Keratinocyte (primary cell): ENCODE measurements around the gene TMPRSS12. TPM values are rescaled to one million over a fixed set of nuclear protein-coding genes. Genes with fewer than 3 reads are reported as not detected.

Experiments used
- DNase-seq: peaks from one replicate; pipeline ENCODE4 v3.0.0-alpha.2; 2011; ENCODE audit warnings: low read depth, missing footprints, low spot score
- FAIRE-seq: peaks from 2 replicates; lab custom pipeline; 2011; peaks lifted over from hg19 to GRCh38; lab: Jason Lieb, UNC
- H2AFZ ChIP-seq: 2 replicates; pipeline ENCODE4 v1.6.0; 2012; ENCODE audit warnings: low read length, control low read depth, inconsistent platforms; ENCODE audit not compliant: control insufficient read depth
- H3K27ac ChIP-seq: 2 replicates; pipeline ENCODE4 v1.5.1; 2011; ENCODE audit warnings: low read length; ENCODE audit not compliant: control insufficient read depth, insufficient read depth
- H3K27me3 ChIP-seq: 3 replicates; pipeline ENCODE4 v1.6.0; 2011; ENCODE audit warnings: low read length; ENCODE audit not compliant: control insufficient read depth, insufficient read depth; ENCODE audit errors: extremely low read depth
- H3K36me3 ChIP-seq, 2 experiments: 2 replicates in 1 of 2; 3 replicates in 1 of 2; pipeline ENCODE4 v1.5.1; 2011; ENCODE audit warnings: low read length in 2 of 2, mild to moderate bottlenecking in 1 of 2; ENCODE audit not compliant: control insufficient read depth in 2 of 2, insufficient read depth in 2 of 2; ENCODE audit errors: extremely low read depth in 1 of 2
- H3K4me1 ChIP-seq: 3 replicates; pipeline ENCODE4 v1.5.1; 2011; ENCODE audit warnings: low read length; ENCODE audit not compliant: control insufficient read depth, insufficient read depth; ENCODE audit errors: extremely low read depth
- H3K4me2 ChIP-seq: 3 replicates; pipeline ENCODE4 v1.6.0; 2011; ENCODE audit warnings: low read depth, low read length; ENCODE audit not compliant: control insufficient read depth, insufficient read depth; ENCODE audit errors: extremely low read depth
- H3K4me3 ChIP-seq, 3 experiments: fragments of 200-600 bp in 1 of 3; sonication (generic) in 1 of 3; 2 replicates in 2 of 3; 3 replicates in 1 of 3; pipeline ENCODE4 v1.5.1; 2011 to 2016; ENCODE audit warnings: low read length in 3 of 3, mild to moderate bottlenecking in 3 of 3, control low read depth in 2 of 3, inconsistent platforms in 1 of 3, low read depth in 1 of 3, mixed read lengths in 1 of 3, mixed run types in 1 of 3, moderate library complexity in 1 of 3; ENCODE audit not compliant: control insufficient read depth in 2 of 3, insufficient read depth in 2 of 3; ENCODE audit errors: extremely low read depth in 1 of 3
- H3K79me2 ChIP-seq: 2 replicates; pipeline ENCODE4 v1.6.0; 2012; ENCODE audit warnings: low read length; ENCODE audit not compliant: control insufficient read depth, insufficient read depth
- H3K9ac ChIP-seq: 3 replicates; pipeline ENCODE4 v1.6.0; 2011; ENCODE audit warnings: low read length; ENCODE audit not compliant: control insufficient read depth, insufficient read depth; ENCODE audit errors: extremely low read depth
- H3K9me1 ChIP-seq: 3 replicates; pipeline ENCODE4 v1.6.0; 2011; ENCODE audit warnings: low read length; ENCODE audit not compliant: control insufficient read depth, insufficient read depth; ENCODE audit errors: extremely low read depth
- H3K9me3 ChIP-seq: 2 replicates; pipeline ENCODE4 v1.5.1; 2012; ENCODE audit warnings: low read depth, low read length; ENCODE audit not compliant: control insufficient read depth
- H4K20me1 ChIP-seq: 3 replicates; pipeline ENCODE4 v1.6.0; 2011; ENCODE audit warnings: low read length; ENCODE audit not compliant: control insufficient read depth, insufficient read depth; ENCODE audit errors: extremely low read depth
- CTCF ChIP-seq, 3 experiments: IDR thresholded peaks in 1 of 3; conservative IDR thresholded peaks in 1 of 3; optimal IDR thresholded peaks in 1 of 3; 2 replicates in 2 of 3; 3 replicates in 1 of 3; pipeline versions ENCODE3 to v1.5.1; 2011; ENCODE audit warnings: low read length in 3 of 3, mild to moderate bottlenecking in 3 of 3, moderate library complexity in 2 of 3, control low read depth in 1 of 3, inconsistent platforms in 1 of 3; ENCODE audit not compliant: insufficient read depth in 2 of 3; ENCODE audit errors: extremely low read depth in 1 of 3
- EZH2 ChIP-seq: IDR thresholded peaks from one replicate; pipeline ENCODE4 v1.6.1; 2012; ENCODE audit warnings: inconsistent platforms, mild to moderate bottlenecking, low read length, moderate library complexity
- dilution Hi-C: fragments of 300-500 bp; cut with MboI; formaldehyde crosslinking; loops from one replicate; pipeline ENCODE4 v1.7.0; 2020; ENCODE audit warnings: low sequenced_read_pairs; ENCODE audit not compliant: extremely low pct_ligation_motif_present
- polyA plus RNA-seq, 5 experiments: library from polyadenylated mRNA; depleted of rRNA in 3 of 5; stranded (reverse) in 3 of 5; stranded (forward) in 1 of 5; unstranded in 1 of 5; fragments of >200 nt; gene quantifications; 1 replicate in 1 of 5; 2 replicates in 3 of 5; 3 replicates in 1 of 5; pipeline versions ENCODE4 v1.2.1 to v1.2.3, GENCODE V29; 2011 to 2012; ENCODE audit warnings: missing spikeins in 2 of 5, low read depth in 1 of 5, low replicate concordance in 1 of 5

The TMPRSS12 gene
- polyA plus RNA-seq, 1 donor (not counting 4 experiments of a cell fraction or from before 2014, with no cell fraction given): not detected

GRCh38 chr12:50933459-50934124, 90.9 kb downstream of the TMPRSS12 start:
- H3K9me3 ChIP-seq: peaks cover 2% of the 10 kb centered on the region
- TF ChIP-seq EZH2: no peak
- no peak for TF ChIP-seq CTCF (optimal IDR thresholded peaks at IDR 0.05 in 1 of 3, IDR thresholded peaks at IDR 0.05 in 1 of 3, conservative IDR thresholded peaks at IDR 0.05 in 1 of 3; ENCODE audit: extremely low read depth in 1 of 3, insufficient read depth in 2 of 3, low read length in 3 of 3)
- H3K9me1 ChIP-seq: no peaks in the 10 kb centered on the region
- H4K20me1 ChIP-seq: no peaks in the 10 kb centered on the region
- H3K36me3 ChIP-seq: no peaks in the 10 kb centered on the region
- no peak overlapping the region for H2AFZ ChIP-seq
- no peaks in the 10 kb centered on the region for H3K79me2 ChIP-seq
- no peaks in the 10 kb centered on the region for H3K27me3 ChIP-seq
- H3K4me1 ChIP-seq: peaks cover 13% of the 10 kb centered on the region
- no peak overlapping the region for H3K27ac ChIP-seq
- FAIRE-seq (no peak), DNase-seq (no peak)
- H3K4me2 ChIP-seq: no peak overlapping the region
- no peak overlapping the region for H3K9ac ChIP-seq
- dilution Hi-C loops: no loop called here
- no peak overlapping the region for H3K4me3 ChIP-seq

DNA sequence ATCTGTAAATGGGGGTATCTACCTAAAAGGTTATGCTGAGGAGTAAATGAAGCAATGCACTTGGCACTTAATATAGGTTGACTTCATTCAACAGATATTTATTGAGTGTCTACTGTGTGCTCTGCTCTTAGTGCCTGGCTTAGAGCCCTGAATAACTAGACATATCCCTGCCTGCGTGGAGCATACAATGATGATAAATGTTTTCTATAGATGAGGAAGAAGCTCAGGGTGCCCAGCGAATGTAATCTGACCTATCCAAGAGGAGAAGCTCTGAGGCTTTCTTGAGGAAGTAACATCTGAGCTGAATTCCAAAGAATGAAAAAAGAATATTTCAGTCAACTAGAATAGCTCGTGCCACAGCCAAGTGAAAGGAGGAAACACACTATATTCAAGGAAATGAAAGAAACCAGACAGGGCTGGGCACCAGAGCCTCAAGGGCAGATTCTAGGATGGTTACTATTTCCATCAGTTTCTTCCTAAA, 91.7 kb downstream of the TMPRSS12 start:
- H3K9me1 ChIP-seq: no peaks in the 10 kb centered on the region
- no peaks in the 10 kb centered on the region for H4K20me1 ChIP-seq
- no peak for FAIRE-seq
- H3K9ac ChIP-seq: no peak overlapping the region
- no peaks in the 10 kb centered on the region for H3K79me2 ChIP-seq
- TF ChIP-seq CTCF (optimal IDR thresholded peaks at IDR 0.05 in 1 of 3, IDR thresholded peaks at IDR 0.05 in 1 of 3, conservative IDR thresholded peaks at IDR 0.05 in 1 of 3; ENCODE audit: extremely low read depth in 1 of 3, insufficient read depth in 2 of 3, low read length in 3 of 3): no peak
- no peak for TF ChIP-seq EZH2
- peaks cover 2% of the 10 kb centered on the region for H3K9me3 ChIP-seq
- H3K4me1 ChIP-seq: peaks cover 11% of the 10 kb centered on the region
- H3K4me2 ChIP-seq: peak overlapping the region; percentile 38
- dilution Hi-C loops: no loop called here
- H3K27me3 ChIP-seq: no peaks in the 10 kb centered on the region
- no peak overlapping the region for H3K27ac ChIP-seq
- no peak overlapping the region for H3K4me3 ChIP-seq
- no peaks in the 10 kb centered on the region for H3K36me3 ChIP-seq
- no peak for DNase-seq
- peak overlapping the region; percentile 3 for H2AFZ ChIP-seq
